HG03575 (cell line): ENCODE measurements around the gene ACOXL.
A peak's percentile ranks its signal among the peaks of the same experiment; 100 is the strongest.

Source experiments
- ATAC-seq: cut with Tn5 transposase; IDR thresholded peaks from one replicate; pipeline ENCODE4 v1.9.1; 2021; ENCODE audit not compliant: unreplicated experiment, insufficient number of reproducible peaks, low FRiP score; ENCODE audit errors: extremely low read depth

Gene ACOXL

GRCh38 chr2:111094691-111095090 lies 362.3 kb downstream of the ACOXL start:
- no peak for ATAC-seq

- no peak for ATAC-seq
Observed at GRCh38 chr2:111095434-111095833, 363.1 kb downstream of the ACOXL start.

- no peak for ATAC-seq
Observed at GRCh38 chr2:111099402-111099801, 367.0 kb downstream of the ACOXL start.

GRCh38 chr2:111100087-111100764 lies 367.9 kb downstream of the ACOXL start:
- no peak for ATAC-seq

- ATAC-seq = peak; percentile 77
Observed at GRCh38 chr2:111100765-111101162, 368.4 kb downstream of the ACOXL start.

- ATAC-seq = no peak
Observed at GRCh38 chr2:111101592-111101991, 369.2 kb downstream of the ACOXL start.

- no peak for ATAC-seq
Observed at GRCh38 chr2:111102216-111102615, 369.8 kb downstream of the ACOXL start.

GRCh38 chr2:111105926-111106325 lies 373.6 kb downstream of the ACOXL start:
- no peak for ATAC-seq

- ATAC-seq = no peak
Observed at GRCh38 chr2:111106706-111107105, 374.3 kb downstream of the ACOXL start.

- ATAC-seq = no peak
Observed at GRCh38 chr2:111108745-111109271, 376.4 kb downstream of the ACOXL start.

- ATAC-seq = no peak
Observed at GRCh38 chr2:111111101-111111755, 378.9 kb downstream of the ACOXL start.

GRCh38 chr2:111113838-111114237 lies 381.5 kb downstream of the ACOXL start:
- ATAC-seq = no peak

GRCh38 chr2:111116011-111116746 lies 383.8 kb downstream of the ACOXL start:
- no peak for ATAC-seq

- no peak for ATAC-seq
Observed at GRCh38 chr2:111116843-111117597, 384.6 kb downstream of the ACOXL start.

GRCh38 chr2:111117598-111118480 lies 385.5 kb downstream of the ACOXL start:
- no peak for ATAC-seq

GRCh38 chr2:111118481-111118980 lies 386.2 kb downstream of the ACOXL start:
- ATAC-seq = no peak

GRCh38 chr2:111118981-111119821 lies 386.8 kb downstream of the ACOXL start:
- ATAC-seq = no peak
